ENCODE measurements around the gene ZNF670.
"Not testable (repeated sequence)": the region's sequence is repeated elsewhere in the genome, so short reads cannot be mapped to it uniquely, and the experiment has no call there.

ZNF670 gene

GRCh38 chr1:247037511-247038320, 40.9 kb downstream of the ZNF670 start:
- no peak for DNase-seq (ENCODE audit: extremely low spot score)
- no peak for TF ChIP-seq FOXK2 (IDR thresholded peaks at IDR 0.05)
- TF ChIP-seq TARDBP (IDR thresholded peaks at IDR 0.05) = no peak
- no peak for TF ChIP-seq FOXM1 (IDR thresholded peaks at IDR 0.05; ENCODE audit: borderline replicate concordance)
- no peak for TF ChIP-seq PKNOX1 (IDR thresholded peaks at IDR 0.05)
- TF ChIP-seq FOXA1 (IDR thresholded peaks at IDR 0.05) = no peak
- TF ChIP-seq HDGF (IDR thresholded peaks at IDR 0.05; ENCODE audit: borderline replicate concordance) = no peak
- TF ChIP-seq L3MBTL2 (conservative IDR thresholded peaks at IDR 0.05) = no peak
- no peak for TF ChIP-seq NFRKB (IDR thresholded peaks at IDR 0.05)
- TF ChIP-seq ZNF384 (IDR thresholded peaks at IDR 0.05) = no peak
- no peak for TF ChIP-seq BHLHE40 (IDR thresholded peaks at IDR 0.05; ENCODE audit: borderline replicate concordance)
- TF ChIP-seq SP1 (IDR thresholded peaks at IDR 0.05) = no peak
- no peak for TF ChIP-seq LEF1 (IDR thresholded peaks at IDR 0.05; ENCODE audit: borderline replicate concordance)
- no peak for TF ChIP-seq SUZ12 (IDR thresholded peaks at IDR 0.05)
- no peak for TF ChIP-seq CTBP1 (IDR thresholded peaks at IDR 0.05; ENCODE audit: borderline replicate concordance)
- no peak for TF ChIP-seq ARNT (IDR thresholded peaks at IDR 0.05)
- TF ChIP-seq ELF4 (IDR thresholded peaks at IDR 0.05) = no peak
- ChIA-PET POLR2A (no interaction called here), CTCF (no interaction called here)

GRCh38 chr1:247032306-247032705, 46.3 kb downstream of the ZNF670 start:
- DNase-seq (ENCODE audit: extremely low spot score); POLR2A ChIA-PET; CTCF ChIA-PET: not testable (repeated sequence)
